GM19438 (cell line): ENCODE results near the gene S100A7.

Experiments
- ATAC-seq: cut with Tn5 transposase; IDR thresholded peaks from one replicate; pipeline ENCODE4 v1.9.1; 2021; ENCODE audit warnings: low read depth; ENCODE audit not compliant: unreplicated experiment

S100A7 gene

GRCh38 chr1:153460551-153460950, at the start of gene S100A7:
TSS of gene S100A7 (minus strand) at chr1:153460651. CDS start at chr1:153459013, 1,638 bp downstream.
- no peak for ATAC-seq

GRCh38 chr1:153509729-153510354, 49.4 kb upstream of the S100A7 start:
- no peak for ATAC-seq

DNA sequence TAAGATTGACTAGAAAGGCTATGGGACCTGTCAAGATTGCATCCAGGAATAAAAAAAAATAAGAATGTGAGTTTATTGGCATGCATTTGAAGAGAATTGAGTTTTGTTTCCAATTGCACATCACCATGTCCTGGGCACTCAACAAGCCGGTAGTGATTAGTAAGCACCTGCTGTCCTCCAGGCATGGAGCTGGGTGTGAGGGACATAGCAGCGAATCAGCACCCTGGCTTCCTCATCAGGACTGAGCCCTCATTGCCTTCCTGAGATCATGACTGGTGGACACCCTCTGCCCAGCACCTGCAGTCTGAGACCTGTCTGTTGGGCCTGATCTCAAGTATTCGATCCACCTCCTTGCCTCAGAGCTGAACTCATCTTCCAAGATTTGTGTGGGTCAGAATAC, 48.6 kb upstream of the S100A7 start:
- no peak for ATAC-seq

DNA sequence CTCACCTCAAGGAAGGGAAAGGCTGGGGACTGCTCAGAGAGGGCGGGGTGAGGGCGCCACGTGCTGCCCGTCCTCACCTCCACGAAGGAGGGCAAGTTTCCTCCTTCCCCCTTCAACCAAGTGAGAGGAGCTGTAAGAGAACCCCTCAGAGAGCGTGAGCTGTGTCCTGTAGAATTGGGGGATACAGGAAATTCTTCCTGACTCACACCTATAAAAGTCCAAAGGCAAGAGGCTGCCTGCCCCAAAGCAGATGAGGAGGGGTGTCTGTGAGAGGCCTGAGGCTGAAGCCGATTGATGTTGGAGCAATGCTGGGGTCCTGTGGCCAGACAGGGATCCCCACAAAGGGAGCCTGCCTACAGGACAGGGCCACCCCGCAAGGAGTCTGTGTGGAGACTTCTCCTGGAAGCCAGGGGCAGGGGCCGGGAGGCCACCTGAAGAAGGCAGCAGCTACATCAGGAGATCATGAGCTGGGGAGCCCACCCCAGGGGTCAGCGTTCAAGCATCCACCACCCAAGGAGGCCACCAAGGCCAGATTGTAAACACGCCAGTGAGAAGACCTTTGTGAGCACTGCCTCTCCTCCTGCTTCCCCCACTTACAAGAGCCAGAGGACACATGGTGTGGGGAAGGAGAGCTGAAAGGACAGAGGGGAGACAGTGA, 47.6 kb upstream of the S100A7 start:
- no peak for ATAC-seq

- no peak for ATAC-seq
These were observed 46.5 kb upstream of the S100A7 start for GRCh38 chr1:153506831-153507413.

DNA sequence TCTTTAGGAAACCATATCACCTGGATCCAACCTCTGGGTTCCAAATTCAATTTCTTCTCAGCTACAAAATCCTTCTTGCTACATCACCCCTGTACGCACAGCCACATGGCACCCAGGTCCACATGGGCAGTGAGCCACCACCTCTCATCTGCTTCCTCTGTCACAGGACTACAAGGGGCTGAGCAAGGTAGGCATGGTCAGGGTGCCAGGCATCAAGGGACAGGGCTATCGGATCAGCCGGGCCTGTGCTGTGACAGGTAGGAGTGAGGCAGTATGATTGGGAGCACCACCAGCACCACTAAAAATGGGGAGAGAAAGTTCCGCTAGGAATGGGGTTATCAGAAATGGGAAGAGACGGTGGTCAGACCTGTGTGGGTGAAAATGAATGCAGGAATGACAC, 45.9 kb upstream of the S100A7 start:
- no peak for ATAC-seq

DNA sequence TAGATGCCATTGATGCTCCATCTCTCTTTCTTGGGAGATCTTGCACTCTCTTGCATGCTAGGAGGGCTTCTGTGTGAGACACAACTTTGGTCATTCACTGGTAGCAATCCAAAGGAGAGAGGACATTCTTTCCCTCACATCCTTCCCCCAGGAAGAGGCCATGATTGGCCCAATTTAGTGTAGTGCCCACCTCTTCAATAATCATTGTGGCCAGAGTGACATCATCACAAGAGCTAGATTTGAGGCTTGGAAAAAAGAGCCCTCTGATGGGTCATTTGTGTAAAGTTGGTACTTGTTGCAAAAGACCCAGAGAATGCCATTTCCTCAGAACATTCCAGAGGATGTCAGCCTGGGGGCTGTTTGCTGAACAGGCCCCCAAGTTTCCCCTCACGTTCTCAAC, 45.1 kb upstream of the S100A7 start:
- no peak for ATAC-seq

- no peak for ATAC-seq
These were observed 43.3 kb upstream of the S100A7 start for GRCh38 chr1:153503766-153504165.

- ATAC-seq, result no peak
These were observed 38.3 kb upstream of the S100A7 start for GRCh38 chr1:153498746-153499145.

DNA sequence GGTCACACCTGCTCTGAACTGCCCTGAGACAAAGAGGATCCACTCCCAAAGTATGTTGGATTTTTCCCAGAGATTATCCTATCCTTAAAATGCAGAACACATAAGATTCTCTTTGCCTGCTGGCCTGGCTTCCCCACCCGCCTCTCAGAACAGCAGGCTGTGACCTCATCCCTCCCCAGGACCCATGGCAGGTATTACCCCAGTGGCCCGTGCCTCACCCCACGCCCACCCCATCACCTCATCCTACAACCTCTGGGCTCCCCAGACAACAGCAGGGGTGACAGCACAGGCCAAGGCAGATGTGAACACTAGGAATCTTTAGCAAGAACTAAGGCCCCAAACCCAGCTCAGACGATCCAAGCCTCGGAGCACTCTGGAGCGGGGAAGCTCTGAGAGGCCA, 35.1 kb upstream of the S100A7 start:
- ATAC-seq, result no peak

GRCh38 chr1:153494976-153495535, 34.6 kb upstream of the S100A7 start:
- ATAC-seq, result no peak

- no peak for ATAC-seq
These were observed 33.0 kb upstream of the S100A7 start for GRCh38 chr1:153493343-153493960.

DNA sequence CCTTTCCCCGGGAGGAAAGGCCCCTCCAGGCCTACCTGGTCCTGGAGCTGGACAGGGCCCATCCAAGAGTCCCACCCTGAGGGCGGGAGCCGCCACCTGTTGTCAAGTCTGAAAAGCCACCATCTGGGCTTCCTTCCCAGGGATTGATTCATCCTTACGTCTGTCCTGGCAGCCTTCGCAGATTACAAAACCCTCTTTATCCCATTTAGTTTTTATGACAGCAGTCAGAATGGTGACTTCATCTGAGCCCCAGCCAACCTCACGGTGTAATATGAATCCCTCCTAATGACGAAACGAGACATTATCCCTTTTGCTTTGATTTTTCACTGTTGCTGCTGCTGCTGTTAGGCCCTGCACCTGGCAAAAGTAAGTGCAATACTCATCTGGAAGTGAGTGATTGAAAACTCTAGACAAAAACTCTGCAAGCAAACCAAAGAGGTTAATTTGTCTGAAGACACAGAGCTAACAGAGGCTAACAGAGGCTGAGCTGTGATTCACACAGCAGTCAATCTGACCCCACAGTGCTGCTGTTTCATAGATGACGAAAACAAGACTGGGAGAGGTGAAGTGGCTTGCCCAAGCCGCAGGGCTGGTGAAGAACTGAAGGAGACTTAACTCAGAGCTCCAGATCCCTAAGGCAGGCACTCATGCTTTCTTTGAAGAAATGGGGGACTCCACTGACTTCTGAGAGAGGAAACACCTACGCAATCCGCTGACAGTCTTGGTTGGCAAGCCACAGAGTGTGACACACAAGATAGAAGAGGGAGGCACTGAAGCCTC, 30.0 kb upstream of the S100A7 start:
- ATAC-seq, result no peak

DNA sequence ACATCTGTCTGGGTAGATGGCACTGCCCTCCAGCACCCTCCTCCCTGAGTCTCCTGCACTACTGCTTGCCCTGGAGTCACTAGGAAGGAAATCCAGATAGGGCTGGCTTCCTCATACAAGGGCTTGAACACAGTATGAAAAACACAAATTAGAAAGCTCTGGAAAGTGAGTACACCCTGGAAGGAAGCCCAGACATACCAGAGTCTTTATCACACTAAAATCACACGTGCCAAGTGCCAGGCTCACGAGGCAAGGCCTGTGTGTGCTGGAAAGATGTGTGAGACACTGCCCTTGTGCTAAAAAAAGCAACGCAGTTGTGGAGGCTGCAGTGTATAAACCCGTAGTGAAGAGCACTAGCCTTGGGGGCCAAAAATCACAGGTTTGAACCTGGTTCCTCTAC, 28.3 kb upstream of the S100A7 start:
- ATAC-seq, result no peak

- ATAC-seq, result no peak
These were observed 27.3 kb upstream of the S100A7 start for GRCh38 chr1:153487707-153488106.

DNA sequence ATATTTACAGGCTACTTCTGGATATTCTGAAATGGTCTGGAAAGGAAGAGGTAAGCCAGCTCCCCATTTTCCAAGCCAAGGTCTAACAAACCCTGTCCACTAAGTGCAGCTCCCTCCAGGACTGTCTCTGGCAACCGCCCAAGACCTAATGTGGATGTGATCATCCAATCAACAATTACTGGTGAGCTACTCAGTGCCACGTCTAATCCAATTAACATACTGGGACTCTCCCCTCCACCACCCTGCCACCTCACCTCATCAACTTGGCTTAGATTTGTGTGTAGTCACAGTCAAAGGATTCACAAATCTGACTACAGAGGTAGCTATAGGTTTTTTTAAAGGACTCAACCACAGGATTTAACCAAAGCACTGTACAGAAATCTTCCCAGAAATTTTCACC, 25.4 kb upstream of the S100A7 start:
- no peak for ATAC-seq

- no peak for ATAC-seq
These were observed 23.3 kb upstream of the S100A7 start for GRCh38 chr1:153483776-153484175.

GRCh38 chr1:153481124-153481523, 20.7 kb upstream of the S100A7 start:
- no peak for ATAC-seq

GRCh38 chr1:153478692-153479618, 18.5 kb upstream of the S100A7 start:
- ATAC-seq, result no peak
